HepG2 (cell line): ENCODE measurements around the gene NIPAL1. TPM values are rescaled to one million over a fixed set of nuclear protein-coding genes. Genes with fewer than 3 reads are reported as not detected.

Experiments
- ATAC-seq: fragments of 200-7000 bp; cut with Tn5 transposase; 3 replicates; pipeline ENCODE4 v1.9.1; 2020; ENCODE audit warnings: mild to moderate bottlenecking, moderate library complexity
- BruUV-seq: library from RNA; stranded (reverse); fragments of 400-500 nt; replicated peaks from 2 replicates; lab custom pipeline; 2021; lab: Mats Ljungman, UMichigan
- CTCF ChIA-PET: fragments of 300-600 bp; formaldehyde crosslinking; extraction: SDS; loops from one replicate; lab custom pipeline; 2021; ENCODE audit warnings: low total read pairs, inconsistent platforms, low intra/inter-chr PET ratio; lab: Yijun Ruan, JAX
- POLR2A ChIA-PET: fragments of 350-600 bp; sonication (Branson Sonifier 250); formaldehyde crosslinking; loops from one replicate; lab custom pipeline; 2020; ENCODE audit warnings: antibody characterized with exemption, inconsistent platforms; lab: Yijun Ruan, JAX
- DNase-seq: peaks from one replicate; pipeline ENCODE4 v3.0.0-alpha.2; 2015; ENCODE audit warnings: low spot score
- FAIRE-seq: peaks from 3 replicates; lab custom pipeline; 2011; peaks lifted over from hg19 to GRCh38; lab: Jason Lieb, UNC
- H2AFZ ChIP-seq: one replicate; pipeline ENCODE4 v1.6.1; 2011; ENCODE audit warnings: low read length, inconsistent platforms
- H3K27ac ChIP-seq: fragments of 300-600 bp; 3 replicates; pipeline ENCODE4 v1.8.0; 2011; ENCODE audit warnings: mixed run types, mild to moderate bottlenecking, mixed read lengths, low read length, inconsistent platforms; ENCODE audit not compliant: insufficient read depth; ENCODE audit errors: extremely low read length
- H3K27me3 ChIP-seq, 2 experiments: fragments of 200-600 bp in 1 of 2; 2 replicates in 1 of 2; 3 replicates in 1 of 2; pipeline versions ENCODE4 v1.6.0 to v1.8.0; 2011; ENCODE audit warnings: low read length in 2 of 2, mild to moderate bottlenecking in 2 of 2, moderate library complexity in 2 of 2, inconsistent platforms in 1 of 2; ENCODE audit not compliant: insufficient read depth in 2 of 2, control insufficient read depth in 1 of 2
- H3K36me3 ChIP-seq, 2 experiments: fragments of 200-600 bp in 1 of 2; replicated peaks in 1 of 2; 2 replicates in 1 of 2; 3 replicates in 1 of 2; pipeline versions ENCODE4 v1.5.1 to v1.8.0; 2011; ENCODE audit warnings: low read length in 2 of 2, inconsistent platforms in 1 of 2; ENCODE audit not compliant: insufficient read depth in 2 of 2, control insufficient read depth in 1 of 2
- H3K4me1 ChIP-seq: 2 replicates; pipeline ENCODE4 v1.5.1; 2012; ENCODE audit warnings: low read length, inconsistent platforms; ENCODE audit not compliant: insufficient read depth
- H3K4me2 ChIP-seq: 2 replicates; pipeline ENCODE4 v1.6.0; 2011; ENCODE audit warnings: low read depth, low read length, inconsistent platforms
- H3K4me3 ChIP-seq, 3 experiments: fragments of 200-600 bp in 1 of 3; sonication (generic), shearing (Covaris generic) in 1 of 3; replicated peaks in 1 of 3; 2 replicates each; pipeline ENCODE4 v1.5.1; 2011 to 2016; ENCODE audit warnings: low read length in 3 of 3, inconsistent platforms in 2 of 3, low read depth in 2 of 3, mild to moderate bottlenecking in 2 of 3, control low read depth in 1 of 3, mixed read lengths in 1 of 3; ENCODE audit not compliant: insufficient read depth in 1 of 3
- H3K79me2 ChIP-seq: one replicate; pipeline ENCODE4 v1.6.1; 2011; ENCODE audit warnings: low read length, inconsistent platforms; ENCODE audit not compliant: insufficient read depth
- H3K9ac ChIP-seq: 2 replicates; pipeline ENCODE4 v1.6.0; 2011; ENCODE audit warnings: mild to moderate bottlenecking, low read depth, low read length, inconsistent platforms; ENCODE audit not compliant: insufficient read depth
- H3K9me3 ChIP-seq: 2 replicates; pipeline ENCODE4 v1.5.1; 2012; ENCODE audit warnings: mild to moderate bottlenecking, low read length
- H4K20me1 ChIP-seq: 2 replicates; pipeline ENCODE4 v1.6.0; 2011; ENCODE audit warnings: inconsistent platforms, mild to moderate bottlenecking, low read length, moderate library complexity; ENCODE audit not compliant: insufficient read depth
- FOXK2 ChIP-seq: fragments of 450-650 bp; IDR thresholded peaks from 2 replicates; pipeline ENCODE4 v1.6.1; 2016
- HNRNPK ChIP-seq: fragments of 200-400 bp; formaldehyde crosslinking; IDR thresholded peaks from 2 replicates; pipeline ENCODE4 v1.6.1; 2018; ENCODE audit warnings: low read length, low read depth, moderate library complexity, mild to moderate bottlenecking; ENCODE audit not compliant: poor library complexity, severe bottlenecking
- HOXA7 ChIP-seq: sonication (generic); formaldehyde crosslinking; IDR thresholded peaks from 2 replicates; pipeline ENCODE4 v1.8.1; 2022; ENCODE audit warnings: mild to moderate bottlenecking, missing genetic modification reagents, moderate library complexity
- MTF1 ChIP-seq: sonication (generic); formaldehyde crosslinking; IDR thresholded peaks from 2 replicates; pipeline ENCODE4 v1.5.0; 2020; ENCODE audit warnings: missing genetic modification reagents
- NBN ChIP-seq: fragments of 450-650 bp; conservative IDR thresholded peaks from 2 replicates; pipeline ENCODE4 v1.6.1; 2017
- NR3C1 ChIP-seq: sonication (generic); formaldehyde crosslinking; IDR thresholded peaks from 2 replicates; pipeline ENCODE4 v1.4.0; 2020; ENCODE audit warnings: missing genetic modification reagents
- SRSF4 ChIP-seq: fragments of 200-400 bp; formaldehyde crosslinking; IDR thresholded peaks from one replicate; pipeline ENCODE4 v1.6.1; 2018; ENCODE audit warnings: mild to moderate bottlenecking, low read depth, low read length, moderate library complexity; ENCODE audit not compliant: poor library complexity, severe bottlenecking
- TEAD3 ChIP-seq: optimal IDR thresholded peaks from 2 replicates; pipeline ENCODE3; 2016; ENCODE audit warnings: borderline replicate concordance
- ZBTB1 ChIP-seq: sonication (generic); formaldehyde crosslinking; IDR thresholded peaks from 2 replicates; pipeline ENCODE4 v1.4.0; 2020; ENCODE audit warnings: missing genetic modification reagents, borderline replicate concordance
- ZNF567 ChIP-seq: sonication (generic); formaldehyde crosslinking; IDR thresholded peaks from 2 replicates; pipeline ENCODE4 v1.8.1; 2023; ENCODE audit warnings: mild to moderate bottlenecking, missing genetic modification reagents, borderline replicate concordance
- WGBS: methylation state at CpG from one replicate; pipeline ENCODE4 v1.1.6; 2017; ENCODE audit warnings: low lambda C conversion rate; 5-methylcytosine and 5-hydroxymethylcytosine counted together
- in situ Hi-C: cut with HindIII; loops from 2 replicates; pipeline ENCODE4 v1.10.0; 2017; ENCODE audit warnings: low pct_unique_long_range_greater_than_20kb; ENCODE audit not compliant: extremely low pct_ligation_motif_present
- intact Hi-C: fragments of 100-400 bp; cut with micrococcal nuclease; formaldehyde crosslinking; loops from one replicate; pipeline ENCODE4 v1.10.0; 2022; ENCODE audit not compliant: unreplicated experiment
- polyA plus RNA-seq, 8 experiments: library from polyadenylated mRNA; depleted of rRNA in 3 of 8; stranded (reverse) in 7 of 8; unstranded in 1 of 8; fragments of >200 nt; fragmentation: Illumina TruSeq in 4 of 8; extraction: Trizol in 4 of 8; gene quantifications; 2 replicates each; pipeline versions ENCODE4 v1.2.1 to v1.2.3, GENCODE V29; 2011 to 2016; ENCODE audit warnings: low read depth in 4 of 8, missing spikeins in 1 of 8, mixed read lengths in 1 of 8; ENCODE audit not compliant: insufficient read depth in 1 of 8
- total RNA-seq, 5 experiments: library from RNA; depleted of rRNA; stranded (reverse); fragments of >200 nt; fragmentation: Illumina TruSeq; extraction: Trizol; gene quantifications; 2 replicates each; pipeline ENCODE4 v1.2.3, GENCODE V29; 2016; ENCODE audit warnings: low read depth in 1 of 5
- TF ChIP-seq, protein P1 (sequence below): sonication (generic); formaldehyde crosslinking; IDR thresholded peaks from 2 replicates; pipeline ENCODE4 v1.5.0; 2020; ENCODE audit warnings: missing genetic modification reagents
- TF ChIP-seq, protein P2 (sequence below): IDR thresholded peaks from 2 replicates; pipeline ENCODE4 v1.6.1; 2012; ENCODE audit warnings: low read length, improper control_type of control experiment
- TF ChIP-seq, protein P3 (sequence below): sonication (generic); formaldehyde crosslinking; IDR thresholded peaks from 2 replicates; pipeline ENCODE4 v1.4.0; 2020; ENCODE audit warnings: mild to moderate bottlenecking, missing genetic modification reagents

NIPAL1 gene
- total and polyA plus RNA-seq, 2 of the 13 experiments (the other 11 are each of a cell fraction or from before 2014, with no cell fraction given), result 1.4 to 3.4 TPM

DNA sequence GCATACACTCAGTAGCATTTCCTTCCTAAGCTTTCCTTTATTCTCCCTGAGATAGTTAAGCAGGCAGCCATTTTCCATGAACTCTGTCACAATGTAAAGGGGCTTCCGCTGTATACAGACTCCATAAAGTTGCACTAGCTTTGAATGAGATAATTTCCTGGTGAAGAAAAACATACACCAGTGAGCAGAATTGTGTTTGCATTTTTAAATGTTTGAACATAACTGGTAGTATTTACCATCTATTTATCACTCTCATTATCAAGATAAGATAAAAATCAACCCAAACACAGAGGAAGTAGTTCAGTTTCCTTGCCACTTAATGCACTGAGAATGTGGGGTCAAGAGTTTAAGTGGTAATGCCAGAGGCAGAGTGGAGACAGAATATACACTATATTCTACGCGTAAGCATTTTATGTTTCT is 63.4 kb downstream of the NIPAL1 start (continued):
- TF ChIP-seq ZBTB1 (CRISPR knock-in tag), result no peak
- TF ChIP-seq, protein P1, sequence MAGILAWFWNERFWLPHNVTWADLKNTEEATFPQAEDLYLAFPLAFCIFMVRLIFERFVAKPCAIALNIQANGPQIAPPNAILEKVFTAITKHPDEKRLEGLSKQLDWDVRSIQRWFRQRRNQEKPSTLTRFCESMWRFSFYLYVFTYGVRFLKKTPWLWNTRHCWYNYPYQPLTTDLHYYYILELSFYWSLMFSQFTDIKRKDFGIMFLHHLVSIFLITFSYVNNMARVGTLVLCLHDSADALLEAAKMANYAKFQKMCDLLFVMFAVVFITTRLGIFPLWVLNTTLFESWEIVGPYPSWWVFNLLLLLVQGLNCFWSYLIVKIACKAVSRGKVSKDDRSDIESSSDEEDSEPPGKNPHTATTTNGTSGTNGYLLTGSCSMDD, result no peak
- no peak for TF ChIP-seq MTF1 (CRISPR knock-in tag)
- TF ChIP-seq SRSF4, result no peak

DNA sequence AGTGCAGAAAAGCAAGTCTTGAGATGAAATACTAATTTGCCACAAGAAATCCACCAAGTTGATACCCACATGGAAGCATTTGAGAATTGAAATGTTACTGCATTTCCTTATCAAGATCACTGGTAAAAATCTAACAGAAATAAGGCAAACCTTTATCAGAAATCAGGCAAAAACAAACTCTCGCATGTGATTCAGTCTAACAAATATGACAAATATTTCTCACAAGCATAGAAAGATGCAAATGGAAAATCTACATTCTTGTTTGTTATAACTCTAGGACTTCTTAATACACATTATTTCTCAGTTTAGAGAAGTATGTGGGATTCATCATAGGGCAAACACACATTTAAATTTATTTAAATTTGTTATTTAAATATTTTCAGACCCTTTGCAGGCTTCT is 64.6 kb downstream of the NIPAL1 start:
- Histone ChIP-seq H3K27ac (no peak overlapping the region), H3K79me2 (no peaks in the 10 kb centered on the region), H3K4me2 (no peak overlapping the region), H3K4me3 (no peak overlapping the region), H3K4me1 (no peaks in the 10 kb centered on the region), H4K20me1 (no peaks in the 10 kb centered on the region), H3K36me3 (no peaks in the 10 kb centered on the region), H2AFZ (no peak overlapping the region), H3K27me3 (no peaks in the 10 kb centered on the region; a peak in 1 of 5 replicates), H3K9me3 (no peaks in the 10 kb centered on the region), H3K9ac (no peak overlapping the region)
- in situ Hi-C loops (loop anchor here (5.0 to 25.0 kb wide), 2 partner anchors 79 to 369 kb away; no protein-coding TSS in a partner anchor), intact Hi-C loops (no loop called here)
- no TSS peak for BruUV-seq
- DNase-seq, result no peak
- no peak for TF ChIP-seq NBN
- 89% methylated on average over 1 of the region's 1 CpG for WGBS
- FAIRE-seq, result no peak
- ChIA-PET CTCF (no interaction called here), POLR2A (no interaction called here)
- ATAC-seq, result no peak

DNA sequence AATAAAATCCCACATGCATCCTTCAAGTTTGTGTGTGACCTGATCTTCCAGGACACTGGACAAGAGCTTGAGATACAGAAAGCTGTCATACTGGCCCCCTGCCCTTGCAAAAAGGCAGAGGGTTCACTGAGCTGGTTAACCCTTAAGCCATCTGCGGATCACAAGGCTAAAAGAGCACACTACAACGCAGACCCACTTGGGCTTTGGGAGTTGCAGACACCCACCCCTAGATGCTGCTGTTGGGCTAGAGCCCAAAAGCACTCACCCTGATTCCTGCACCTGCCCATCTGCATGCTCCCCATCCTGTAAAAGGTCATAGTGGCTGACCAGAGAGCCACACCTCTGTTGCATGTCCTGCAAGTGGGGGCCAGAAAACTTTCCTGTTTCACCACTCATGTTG is 66.4 kb downstream of the NIPAL1 start:
- WGBS, result no CpG with 5 or more reads among the region's 2 CpGs
- H3K4me2 ChIP-seq, result no peak overlapping the region
- ChIA-PET CTCF (interaction anchor here (1.3 kb wide), 1 partner anchor 80 kb away, joined by 3 read pairs; no protein-coding TSS in a partner anchor), POLR2A (no interaction called here)
- H3K4me1 ChIP-seq, result no peaks in the 10 kb centered on the region
- H3K9ac ChIP-seq, result no peak overlapping the region
- BruUV-seq, result no TSS peak
- DNase-seq (no peak), ATAC-seq (no peak), FAIRE-seq (no peak)
- no peak overlapping the region for H2AFZ ChIP-seq
- no peaks in the 10 kb centered on the region for H3K79me2 ChIP-seq
- in situ Hi-C loops (loop anchor here (5.0 to 25.0 kb wide), 2 partner anchors 81 to 371 kb away; no protein-coding TSS in a partner anchor), intact Hi-C loops (no loop called here)
- H4K20me1 ChIP-seq, result no peaks in the 10 kb centered on the region
- no peaks in the 10 kb centered on the region for H3K9me3 ChIP-seq
- no peak overlapping the region for H3K4me3 ChIP-seq
- no peaks in the 10 kb centered on the region for H3K36me3 ChIP-seq
- H3K27me3 ChIP-seq, result no peaks in the 10 kb centered on the region; a peak in 1 of 5 replicates
- H3K27ac ChIP-seq, result no peak overlapping the region
- TF ChIP-seq TEAD3 (CRISPR knock-in tag), result no peak
- no peak for TF ChIP-seq HNRNPK
- TF ChIP-seq, protein P2, sequence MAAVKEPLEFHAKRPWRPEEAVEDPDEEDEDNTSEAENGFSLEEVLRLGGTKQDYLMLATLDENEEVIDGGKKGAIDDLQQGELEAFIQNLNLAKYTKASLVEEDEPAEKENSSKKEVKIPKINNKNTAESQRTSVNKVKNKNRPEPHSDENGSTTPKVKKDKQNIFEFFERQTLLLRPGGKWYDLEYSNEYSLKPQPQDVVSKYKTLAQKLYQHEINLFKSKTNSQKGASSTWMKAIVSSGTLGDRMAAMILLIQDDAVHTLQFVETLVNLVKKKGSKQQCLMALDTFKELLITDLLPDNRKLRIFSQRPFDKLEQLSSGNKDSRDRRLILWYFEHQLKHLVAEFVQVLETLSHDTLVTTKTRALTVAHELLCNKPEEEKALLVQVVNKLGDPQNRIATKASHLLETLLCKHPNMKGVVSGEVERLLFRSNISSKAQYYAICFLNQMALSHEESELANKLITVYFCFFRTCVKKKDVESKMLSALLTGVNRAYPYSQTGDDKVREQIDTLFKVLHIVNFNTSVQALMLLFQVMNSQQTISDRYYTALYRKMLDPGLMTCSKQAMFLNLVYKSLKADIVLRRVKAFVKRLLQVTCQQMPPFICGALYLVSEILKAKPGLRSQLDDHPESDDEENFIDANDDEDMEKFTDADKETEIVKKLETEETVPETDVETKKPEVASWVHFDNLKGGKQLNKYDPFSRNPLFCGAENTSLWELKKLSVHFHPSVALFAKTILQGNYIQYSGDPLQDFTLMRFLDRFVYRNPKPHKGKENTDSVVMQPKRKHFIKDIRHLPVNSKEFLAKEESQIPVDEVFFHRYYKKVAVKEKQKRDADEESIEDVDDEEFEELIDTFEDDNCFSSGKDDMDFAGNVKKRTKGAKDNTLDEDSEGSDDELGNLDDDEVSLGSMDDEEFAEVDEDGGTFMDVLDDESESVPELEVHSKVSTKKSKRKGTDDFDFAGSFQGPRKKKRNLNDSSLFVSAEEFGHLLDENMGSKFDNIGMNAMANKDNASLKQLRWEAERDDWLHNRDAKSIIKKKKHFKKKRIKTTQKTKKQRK, result no peak
- no peak for TF ChIP-seq HOXA7 (CRISPR knock-in tag)
- TF ChIP-seq FOXK2, result no peak
- TF ChIP-seq NR3C1 (CRISPR knock-in tag), result no peak
- TF ChIP-seq, protein P3, sequence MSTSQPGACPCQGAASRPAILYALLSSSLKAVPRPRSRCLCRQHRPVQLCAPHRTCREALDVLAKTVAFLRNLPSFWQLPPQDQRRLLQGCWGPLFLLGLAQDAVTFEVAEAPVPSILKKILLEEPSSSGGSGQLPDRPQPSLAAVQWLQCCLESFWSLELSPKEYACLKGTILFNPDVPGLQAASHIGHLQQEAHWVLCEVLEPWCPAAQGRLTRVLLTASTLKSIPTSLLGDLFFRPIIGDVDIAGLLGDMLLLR (CRISPR knock-in tag), result no peak
- TF ChIP-seq ZNF567 (CRISPR knock-in tag), result no peak
